CD4-positive, alpha-beta T cell treated with Interleukin-17A for 1 hour (primary cell): ENCODE results near the gene ADAMTS2.
A peak's percentile ranks its signal among the peaks of the same experiment; 100 is the strongest.

Experiments
- DNase-seq: peaks from one replicate; pipeline ENCODE4 v3.0.0-alpha.2; 2020

ADAMTS2 gene

DNA sequence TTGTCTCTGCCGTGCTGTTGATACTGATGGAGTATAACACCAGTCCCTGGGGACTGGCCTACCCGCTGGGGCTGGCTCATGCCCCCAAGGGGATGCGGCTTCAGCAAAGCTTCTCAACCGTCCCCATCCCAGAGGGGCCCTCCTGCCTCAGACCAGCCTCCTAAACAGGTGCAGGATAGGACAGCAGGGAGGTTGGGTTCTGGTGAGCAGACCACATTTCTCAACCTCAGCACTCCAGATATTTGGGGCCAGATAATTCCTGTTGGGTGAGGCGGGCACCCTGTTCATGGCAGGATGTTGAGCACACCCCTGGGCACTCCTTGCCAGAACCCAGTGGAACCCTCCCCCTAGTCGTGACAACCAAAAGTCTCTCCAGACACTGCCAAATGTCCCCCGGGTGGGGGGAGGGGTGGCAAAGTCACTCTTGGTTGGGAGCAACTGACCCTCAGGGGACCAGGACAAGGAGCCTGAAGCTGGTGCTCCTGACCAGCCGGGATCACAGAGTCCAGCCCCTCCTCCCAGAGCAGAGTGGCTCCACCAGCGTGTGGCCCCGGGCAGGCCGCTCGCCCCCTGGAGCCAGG lies 177.3 kb downstream of the ADAMTS2 start:
- DNase-seq = no peak

GRCh38 chr5:179166886-179167841 lies 178.1 kb downstream of the ADAMTS2 start:
- DNase-seq = peak; percentile 47

- DNase-seq = no peak
Observed at GRCh38 chr5:179166171-179166885, 178.9 kb downstream of the ADAMTS2 start.

DNA sequence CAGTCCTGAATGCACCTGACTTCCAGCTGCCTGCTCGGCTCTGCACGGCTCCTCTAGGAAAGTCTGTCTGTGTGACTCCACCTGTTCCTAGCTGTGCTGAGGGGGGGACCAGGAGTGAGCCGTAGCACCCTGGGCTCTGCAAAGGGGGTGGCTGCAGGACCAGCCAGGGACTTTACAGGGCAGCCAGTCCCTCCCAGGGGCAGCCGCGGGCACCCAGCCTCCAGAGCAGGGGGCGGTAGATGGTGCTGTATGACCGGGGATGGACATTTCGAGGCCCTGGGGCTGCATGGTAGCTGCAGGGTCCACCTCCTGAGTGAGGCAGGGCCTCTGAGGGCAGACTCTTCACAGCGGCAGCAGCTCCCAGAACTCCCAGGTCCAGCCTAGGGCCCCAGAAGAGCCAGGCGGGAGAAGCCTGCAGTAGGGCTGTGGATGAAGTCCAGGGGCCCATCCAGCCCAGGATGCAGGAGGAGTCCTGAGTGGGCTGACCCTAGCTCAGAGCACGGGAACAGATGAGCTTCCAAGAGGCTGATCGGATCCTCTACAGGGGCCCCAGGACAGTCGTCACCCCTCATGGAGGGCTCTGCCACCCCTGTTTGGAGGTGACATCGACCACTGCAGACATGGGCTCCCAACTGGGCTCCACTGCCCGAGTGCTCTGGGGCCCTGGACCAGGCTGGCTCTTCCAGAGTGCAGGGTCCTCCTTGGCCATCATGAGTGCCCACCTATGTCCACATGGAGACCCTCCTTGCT lies 179.7 kb downstream of the ADAMTS2 start:
- no peak for DNase-seq

- DNase-seq = no peak
Observed at GRCh38 chr5:179164331-179165311, 180.6 kb downstream of the ADAMTS2 start.

DNA sequence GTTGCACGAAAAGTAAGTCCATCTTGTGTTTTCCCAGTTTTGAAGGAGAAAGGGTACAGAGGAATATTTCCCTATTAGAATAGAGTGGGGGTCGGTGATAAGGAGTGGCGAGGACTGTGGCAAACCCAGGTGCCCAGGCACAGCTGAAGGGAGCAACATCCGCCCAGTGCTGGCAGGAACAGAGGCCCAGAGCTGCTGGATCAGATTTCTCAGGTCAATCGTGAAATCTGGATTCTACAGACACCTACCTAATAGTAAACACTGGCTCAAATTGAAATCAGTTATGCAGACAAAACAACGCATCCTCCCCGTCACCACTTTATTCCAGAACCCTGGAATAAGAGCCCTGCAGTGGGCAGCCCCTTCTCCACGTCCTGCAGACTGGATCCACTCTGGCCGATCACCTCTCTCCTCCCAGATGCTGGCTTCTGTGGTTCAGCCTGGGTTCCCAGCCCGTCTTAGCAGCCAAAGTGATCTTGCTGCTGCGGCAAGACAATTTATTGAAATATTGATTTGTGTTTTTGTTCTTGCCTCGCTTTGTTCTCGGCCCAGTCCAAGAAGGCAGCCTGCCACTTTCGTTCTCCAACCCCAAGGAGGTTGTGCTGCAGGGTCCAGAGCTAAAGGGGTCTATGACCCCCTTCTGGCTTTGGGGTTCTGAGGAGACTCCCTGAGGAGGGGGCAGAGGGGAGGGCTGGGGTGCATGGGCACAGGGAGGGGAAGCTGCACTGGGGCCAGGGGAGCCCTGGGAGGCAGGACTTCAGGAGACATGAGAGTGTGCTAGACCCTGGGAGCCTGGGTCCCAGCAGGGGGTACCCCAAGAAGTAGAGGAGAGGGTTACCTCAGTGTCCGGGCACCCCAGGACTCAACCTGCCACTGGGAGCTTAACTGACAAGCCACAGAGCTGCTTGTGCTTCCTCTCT lies 181.8 kb downstream of the ADAMTS2 start:
- no peak for DNase-seq

- DNase-seq = no peak
Observed at GRCh38 chr5:179162351-179163235, 182.7 kb downstream of the ADAMTS2 start.

DNA sequence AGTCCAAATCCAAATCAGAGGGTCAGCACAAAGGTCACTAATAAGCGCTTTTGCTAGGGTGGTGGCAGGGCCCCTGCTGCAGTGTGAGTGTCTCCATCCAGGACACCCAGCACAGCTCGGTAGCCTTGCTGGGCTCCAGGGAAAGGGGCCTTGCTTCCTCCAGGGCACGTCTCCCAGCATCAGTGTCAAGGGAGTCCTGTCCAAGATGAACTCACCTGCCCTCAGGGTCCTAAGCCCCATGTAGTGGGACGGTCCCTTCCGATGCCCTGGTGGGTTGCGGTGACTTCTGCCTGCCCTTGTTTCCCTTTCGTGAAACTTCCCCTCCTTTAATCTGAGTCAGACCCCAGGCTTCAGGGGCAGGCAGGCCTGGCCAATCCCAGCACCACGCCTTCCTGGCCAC lies 183.4 kb downstream of the ADAMTS2 start:
- DNase-seq = no peak

DNA sequence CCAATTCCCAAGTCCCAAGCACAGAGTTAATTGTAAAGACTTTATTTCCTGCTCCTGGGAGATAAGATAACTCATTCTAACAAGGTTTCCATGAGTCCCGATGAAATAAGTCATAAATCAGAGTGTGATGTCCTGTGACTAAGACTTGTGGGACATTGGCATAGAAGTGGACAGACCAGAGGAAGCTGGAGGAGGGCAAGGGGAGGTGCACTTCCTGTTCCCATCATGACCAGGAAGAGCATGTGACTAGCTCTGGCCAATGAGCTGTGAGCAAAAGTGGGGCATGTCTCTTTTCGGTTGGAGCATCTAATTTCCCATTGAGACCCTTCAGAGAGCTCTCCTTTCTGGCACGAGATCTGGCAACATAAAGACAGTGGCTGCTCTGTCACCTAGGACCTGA lies 184.7 kb downstream of the ADAMTS2 start:
- no peak for DNase-seq

DNA sequence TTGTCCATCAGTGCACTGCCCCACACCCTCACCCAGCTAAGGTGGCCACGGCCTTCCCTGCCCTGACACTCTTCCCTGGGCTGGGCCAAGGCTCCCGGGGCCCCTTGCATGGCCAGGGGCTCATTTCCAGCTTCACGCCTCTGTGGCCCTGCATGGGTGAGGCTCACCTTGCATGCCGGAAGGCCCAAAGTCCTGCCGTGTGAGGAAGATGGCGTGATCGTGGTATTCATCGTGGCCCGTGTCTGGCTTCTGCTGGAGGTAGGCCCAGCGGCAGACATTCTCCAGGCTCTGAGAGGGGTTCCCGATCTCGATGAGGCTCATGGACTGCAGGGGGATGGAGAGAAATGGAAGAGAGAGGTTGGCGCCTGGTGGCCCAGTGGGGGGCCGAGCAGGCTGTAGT lies 186.7 kb downstream of the ADAMTS2 start:
- DNase-seq = no peak

DNA sequence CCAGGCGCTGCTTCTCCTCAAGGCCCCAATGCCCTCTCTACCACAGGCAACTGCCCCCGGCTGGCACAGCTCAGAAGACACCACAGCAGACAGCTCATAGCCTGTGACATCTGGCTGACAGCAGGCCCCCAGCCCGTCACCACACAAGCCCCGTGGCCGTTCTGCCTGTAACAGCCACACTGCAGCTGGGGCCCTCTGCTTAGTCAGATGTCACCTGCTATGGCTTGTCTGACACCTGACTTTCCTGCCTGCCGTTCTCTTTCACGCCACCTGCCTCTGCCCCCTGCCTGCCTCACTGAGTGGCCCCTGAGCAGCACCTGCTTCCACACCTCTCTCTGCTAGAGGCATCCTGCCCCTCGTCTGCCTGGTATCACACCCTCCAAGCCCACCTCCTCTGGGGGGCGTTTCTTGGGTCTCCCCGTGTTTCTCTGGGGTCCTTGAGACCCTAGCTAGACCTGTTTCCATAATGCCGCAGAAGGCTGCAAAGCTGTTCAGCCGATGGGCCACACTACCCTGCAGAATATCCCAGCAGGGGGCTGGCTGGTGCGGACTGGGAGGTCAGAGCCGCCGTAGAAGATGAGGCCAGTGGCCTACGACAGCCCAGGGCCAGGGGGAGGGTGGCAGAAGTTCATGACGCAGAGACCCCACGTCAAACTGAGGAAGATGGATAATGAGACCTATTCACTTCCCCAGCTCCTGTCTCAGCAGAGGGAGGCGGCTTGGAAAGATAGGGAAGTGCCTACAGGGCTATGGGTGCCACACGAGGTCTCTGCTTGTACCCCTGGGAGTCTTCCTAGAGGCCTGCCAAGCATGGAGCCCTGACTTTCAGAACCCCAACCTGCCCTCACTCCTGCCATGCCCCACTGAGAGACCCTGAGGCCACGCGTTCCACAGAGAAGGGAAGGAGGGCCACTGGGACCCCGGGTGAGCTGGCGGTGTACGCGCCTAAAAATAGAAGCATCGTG lies 190.0 kb downstream of the ADAMTS2 start:
- DNase-seq = no peak

GRCh38 chr5:179154346-179154990 lies 190.8 kb downstream of the ADAMTS2 start:
- no peak for DNase-seq

DNA sequence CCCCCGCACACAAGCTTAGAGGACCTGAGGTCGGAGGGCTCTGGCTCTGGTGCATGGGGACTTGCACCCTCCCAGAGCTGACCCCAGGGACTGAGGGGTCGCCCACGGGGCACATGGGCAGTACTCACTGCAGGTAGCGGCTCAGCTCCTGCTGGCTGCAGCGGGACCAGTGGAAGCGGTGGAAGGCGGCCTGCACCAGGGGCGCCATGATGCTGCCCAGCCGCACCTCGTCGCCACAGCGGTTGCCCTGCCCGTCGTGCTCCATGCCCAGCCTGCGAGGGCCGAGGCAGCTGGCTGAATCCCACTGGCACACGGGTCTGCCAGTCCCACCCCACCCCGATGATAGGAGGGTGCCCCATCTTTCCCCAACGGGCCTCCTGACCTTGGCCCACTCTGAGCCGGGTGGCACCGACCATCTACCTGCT lies 191.3 kb downstream of the ADAMTS2 start:
- DNase-seq = no peak

DNA sequence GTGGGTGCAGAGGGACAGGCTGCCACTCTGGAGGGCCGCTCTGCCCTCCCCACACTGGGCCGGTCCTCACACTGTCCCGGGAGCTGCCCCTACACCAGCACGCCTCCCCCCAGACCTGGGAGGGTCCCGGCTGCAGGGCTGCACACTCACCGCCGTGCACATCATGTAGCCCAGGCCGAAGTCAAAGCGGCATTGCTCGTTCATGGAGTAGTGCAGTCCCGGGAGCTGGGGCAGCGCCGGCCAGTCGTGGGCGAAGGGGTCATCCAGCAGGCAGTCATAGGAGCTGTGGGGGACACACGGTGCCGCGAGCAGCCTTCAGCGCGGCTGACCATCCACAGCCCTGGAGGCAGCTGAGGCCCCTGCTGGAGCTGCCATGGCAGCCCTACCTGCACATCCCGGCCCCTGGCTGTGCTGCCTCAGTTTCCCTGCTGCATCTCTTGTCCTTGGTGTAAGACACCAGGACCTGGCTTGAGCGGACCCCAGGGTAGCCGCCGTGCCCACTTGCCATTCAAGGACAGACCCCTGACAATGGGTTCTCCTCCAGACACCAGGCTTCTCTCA lies 191.8 kb downstream of the ADAMTS2 start:
- DNase-seq = no peak

DNA sequence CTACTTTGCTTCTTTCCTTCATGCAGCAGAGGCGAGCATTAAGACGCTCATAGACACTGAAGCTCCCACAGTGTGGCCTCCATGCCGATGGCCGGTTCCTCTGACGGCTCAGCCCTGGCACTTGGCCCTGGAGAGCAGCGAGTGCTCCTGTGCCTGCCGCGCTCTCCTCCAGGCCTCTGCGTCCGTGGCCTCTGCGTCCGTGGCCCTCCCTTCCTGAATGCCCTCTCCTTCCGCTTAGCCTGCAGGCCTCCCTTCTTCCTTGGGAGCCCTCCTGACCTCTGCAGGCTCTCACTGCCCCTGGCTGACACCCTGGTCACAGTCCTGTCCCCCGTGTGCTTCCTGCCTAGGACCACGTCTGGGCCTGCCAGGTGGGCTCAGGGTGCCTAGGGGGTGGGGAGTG lies 192.3 kb downstream of the ADAMTS2 start:
- DNase-seq = no peak

DNA sequence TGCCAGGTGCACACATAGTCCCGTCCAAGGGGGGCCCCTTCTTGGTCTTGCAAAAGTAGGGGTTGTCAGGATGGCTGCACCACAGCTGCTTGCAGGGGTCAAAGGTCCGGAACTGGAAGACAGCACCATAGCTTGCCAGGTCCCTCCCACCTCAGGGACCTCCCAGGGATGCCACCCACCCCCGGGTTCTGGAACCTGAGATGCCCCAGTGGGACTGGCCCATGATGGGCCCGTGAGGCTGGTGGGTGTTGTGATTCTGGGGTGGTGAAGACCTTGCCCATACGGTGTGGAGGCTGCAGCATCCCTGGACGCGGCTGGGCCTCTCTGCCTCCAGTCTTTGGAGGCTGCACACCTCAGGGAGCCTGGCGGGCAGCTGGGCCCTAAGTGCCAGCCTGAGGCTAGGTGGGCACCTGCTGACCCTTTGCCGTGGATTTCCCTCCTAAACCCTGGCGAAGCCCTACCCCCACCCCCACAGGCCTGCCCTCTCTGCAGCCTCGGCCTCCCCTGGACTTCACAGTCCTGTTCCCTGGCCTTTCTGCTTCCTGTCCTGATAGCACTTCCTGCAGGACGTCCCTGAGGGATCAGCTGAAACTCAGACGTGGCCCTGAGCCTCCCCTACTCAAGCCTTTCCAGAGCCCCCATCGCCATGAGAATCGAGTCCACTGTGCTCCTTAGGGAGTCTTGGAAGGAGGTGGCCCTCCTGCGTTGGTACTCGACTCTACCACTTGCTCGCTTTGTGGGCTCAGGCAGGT lies 192.9 kb downstream of the ADAMTS2 start:
- DNase-seq = no peak
